GM03348 (cell line): Measurements from ENCODE around the gene EPHA2.
"Not testable (repeated sequence)": the region's sequence is repeated elsewhere in the genome, so short reads cannot be mapped to it uniquely, and the experiment has no call there.

Experiments used
- DNase-seq: peaks from one replicate; pipeline ENCODE4 v3.0.0; 2012; ENCODE audit warnings: low spot score

Gene EPHA2

DNA sequence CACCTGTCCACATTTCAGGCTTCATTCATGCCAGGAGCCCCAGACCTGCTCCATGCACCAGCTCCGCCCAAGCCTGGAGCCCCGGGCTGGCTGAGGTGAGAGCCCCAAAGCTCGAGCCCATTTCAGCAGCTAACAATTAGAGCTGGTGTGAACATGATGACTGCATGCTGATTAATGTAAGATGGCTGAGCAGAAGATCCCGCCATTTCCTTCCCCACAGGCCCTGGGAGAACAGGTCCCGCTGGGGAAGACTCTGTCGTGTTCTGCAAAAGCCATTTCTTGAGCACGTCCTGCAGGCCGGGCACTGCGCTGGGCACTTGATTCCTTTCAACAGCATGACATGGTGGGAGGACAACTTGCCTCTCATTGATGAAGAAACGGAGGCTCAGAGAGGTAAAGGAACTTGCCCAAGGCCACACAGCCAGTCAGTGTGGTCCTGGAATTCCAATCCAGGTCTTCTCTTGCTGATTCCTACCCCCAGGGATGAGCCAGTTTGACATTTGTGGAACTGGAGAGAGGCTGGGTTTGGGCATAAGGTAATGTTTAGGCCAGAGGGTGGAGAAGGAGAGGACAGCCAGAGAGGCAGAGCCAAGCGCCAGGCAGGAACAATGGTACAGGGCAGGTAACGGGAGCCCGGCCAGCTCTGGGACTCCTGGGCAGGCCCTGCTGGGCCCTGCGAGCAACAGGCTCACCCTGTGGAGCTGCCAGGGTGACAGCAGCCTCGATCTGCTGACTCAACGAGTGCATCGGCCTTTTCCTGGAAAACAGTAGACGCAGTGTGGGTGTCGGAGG, 28.1 kb upstream of the EPHA2 start:
- DNase-seq = no peak

- peak; percentile 89 for DNase-seq
Observed at GRCh38 chr1:16183179-16183578, 27.3 kb upstream of the EPHA2 start.

GRCh38 chr1:16181887-16182719, 26.2 kb upstream of the EPHA2 start:
- peak; percentile 94 for DNase-seq

GRCh38 chr1:16180291-16180824, 24.5 kb upstream of the EPHA2 start:
- DNase-seq = no peak

DNA sequence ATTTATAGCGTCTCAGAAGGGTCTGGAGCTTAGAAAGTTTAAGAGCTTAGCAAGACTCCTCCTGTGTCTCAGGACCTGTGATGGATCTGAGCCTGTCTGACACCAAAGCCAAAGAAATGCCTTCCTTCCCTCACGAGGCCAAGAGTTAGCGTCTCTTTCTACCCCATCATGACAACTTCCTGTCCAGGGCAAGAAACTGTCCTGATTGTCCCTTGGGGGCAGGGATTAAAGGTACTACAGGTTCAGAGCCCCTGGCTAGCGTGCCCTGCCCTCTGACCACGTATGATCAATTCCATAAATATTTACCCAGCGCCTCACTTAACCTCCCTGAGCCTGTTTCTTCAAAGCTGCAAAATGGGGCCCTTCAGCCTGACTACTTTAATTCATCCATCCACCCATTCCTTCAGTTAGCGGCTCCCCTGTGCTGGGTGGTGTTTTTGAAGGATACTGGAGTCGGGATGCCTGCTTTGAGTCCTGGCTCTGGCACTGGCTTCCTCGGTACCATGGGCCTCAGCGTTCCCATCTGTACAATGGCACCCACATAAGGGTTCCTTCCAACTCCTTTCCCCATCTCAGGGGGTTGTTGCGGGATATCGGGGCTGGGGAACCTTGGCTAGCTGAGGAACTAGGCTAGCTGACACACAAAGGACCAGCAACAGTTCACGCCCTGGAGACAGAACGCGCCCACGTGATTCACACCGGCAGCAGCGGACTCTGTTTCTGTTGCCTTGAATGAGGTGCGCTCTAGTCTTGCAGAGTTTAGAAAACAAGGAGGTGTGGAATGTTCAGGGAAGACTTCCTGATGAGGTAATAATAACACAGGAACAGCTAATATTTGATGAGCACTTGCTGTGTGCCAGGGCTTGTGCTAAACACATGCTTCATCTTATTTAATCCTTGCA, 23.0 kb upstream of the EPHA2 start:
- no peak for DNase-seq

- DNase-seq = no peak
Observed at GRCh38 chr1:16177306-16177705, 21.4 kb upstream of the EPHA2 start.

DNA sequence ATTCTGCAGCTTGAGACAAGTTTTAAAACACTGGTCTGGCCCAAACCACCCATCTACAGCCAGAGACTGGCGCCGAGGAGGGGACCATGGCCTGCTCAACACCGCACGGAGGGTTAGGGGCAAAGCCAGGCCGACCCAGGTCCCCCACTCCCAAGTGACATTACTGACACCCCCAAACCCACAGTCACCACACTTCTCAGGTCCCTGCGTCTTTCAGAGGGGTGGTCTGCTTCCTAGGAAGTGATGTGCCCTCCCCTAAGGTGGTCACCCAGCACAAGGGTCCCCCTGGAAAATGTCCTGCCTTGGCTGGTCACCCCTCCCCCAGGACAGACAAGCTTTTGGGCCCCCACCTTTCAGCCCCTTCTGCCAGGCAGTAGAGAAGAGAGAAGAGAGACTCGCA, 20.8 kb upstream of the EPHA2 start:
- no peak for DNase-seq

GRCh38 chr1:16175610-16176553, 20.0 kb upstream of the EPHA2 start:
- peak; percentile 93 for DNase-seq

DNA sequence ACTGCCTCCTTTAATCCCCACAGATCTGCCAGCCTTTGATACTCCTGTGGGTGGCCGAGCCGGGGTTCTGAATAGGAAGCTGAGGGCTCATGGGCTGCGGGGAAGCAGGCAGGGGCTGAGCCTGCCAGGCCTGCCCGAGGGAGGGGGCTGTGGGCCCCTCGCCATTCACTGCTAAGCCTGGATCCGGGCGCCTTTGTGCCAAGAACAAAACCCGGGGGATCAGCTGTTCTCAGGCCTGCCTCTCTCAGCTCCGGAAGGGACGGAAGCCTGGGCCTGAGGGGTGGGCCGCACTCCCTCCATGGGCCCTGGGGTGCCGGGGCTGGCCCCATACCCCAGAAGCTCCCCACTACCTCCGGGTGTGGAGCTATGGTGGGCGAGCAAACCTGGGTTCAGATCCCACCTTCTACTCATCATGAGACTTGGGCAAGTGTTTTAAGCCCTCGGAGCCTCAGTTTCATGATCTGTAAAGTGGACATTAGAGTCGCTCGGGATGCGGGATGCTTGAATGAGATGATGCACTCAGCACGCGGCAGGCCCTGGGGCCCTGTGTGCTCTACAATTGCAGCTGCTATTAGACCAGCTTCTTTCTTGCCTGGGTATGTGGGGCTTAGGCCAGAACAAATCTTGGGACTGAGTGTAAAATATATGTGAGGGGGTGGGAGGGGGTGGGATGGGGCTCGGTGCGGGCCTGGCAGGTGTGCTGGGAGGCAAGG, 19.2 kb upstream of the EPHA2 start:
- no peak for DNase-seq

DNA sequence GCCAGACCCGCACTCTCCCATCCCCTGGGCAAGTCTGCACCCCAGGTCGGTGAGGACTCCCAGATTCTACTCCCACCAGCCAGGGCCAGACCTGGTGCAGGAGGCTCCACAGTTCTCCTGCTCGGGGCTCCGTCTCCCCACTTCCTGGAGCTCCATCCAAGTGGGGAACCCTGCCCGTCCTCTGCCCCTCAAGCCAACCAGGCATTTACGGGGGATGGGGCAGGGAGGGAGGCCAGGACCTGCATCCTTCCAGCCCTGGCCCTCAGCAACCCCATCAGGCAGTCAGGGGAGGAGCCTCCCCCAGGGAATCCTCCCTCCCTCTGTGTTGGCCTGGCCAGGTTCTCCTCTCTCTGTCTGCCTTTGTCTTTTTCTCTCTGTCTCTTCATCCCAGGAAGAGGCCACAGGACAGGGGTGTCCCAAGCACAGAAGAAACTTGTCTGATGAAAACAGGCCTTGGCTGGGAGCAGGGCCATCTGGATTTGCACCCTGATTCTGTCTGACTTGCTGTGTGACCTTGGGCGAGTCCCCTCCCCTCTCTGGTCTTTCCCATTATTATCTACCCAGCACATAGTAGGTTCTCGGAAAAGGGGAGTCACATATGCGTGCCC, 18.5 kb upstream of the EPHA2 start:
- DNase-seq = no peak

DNA sequence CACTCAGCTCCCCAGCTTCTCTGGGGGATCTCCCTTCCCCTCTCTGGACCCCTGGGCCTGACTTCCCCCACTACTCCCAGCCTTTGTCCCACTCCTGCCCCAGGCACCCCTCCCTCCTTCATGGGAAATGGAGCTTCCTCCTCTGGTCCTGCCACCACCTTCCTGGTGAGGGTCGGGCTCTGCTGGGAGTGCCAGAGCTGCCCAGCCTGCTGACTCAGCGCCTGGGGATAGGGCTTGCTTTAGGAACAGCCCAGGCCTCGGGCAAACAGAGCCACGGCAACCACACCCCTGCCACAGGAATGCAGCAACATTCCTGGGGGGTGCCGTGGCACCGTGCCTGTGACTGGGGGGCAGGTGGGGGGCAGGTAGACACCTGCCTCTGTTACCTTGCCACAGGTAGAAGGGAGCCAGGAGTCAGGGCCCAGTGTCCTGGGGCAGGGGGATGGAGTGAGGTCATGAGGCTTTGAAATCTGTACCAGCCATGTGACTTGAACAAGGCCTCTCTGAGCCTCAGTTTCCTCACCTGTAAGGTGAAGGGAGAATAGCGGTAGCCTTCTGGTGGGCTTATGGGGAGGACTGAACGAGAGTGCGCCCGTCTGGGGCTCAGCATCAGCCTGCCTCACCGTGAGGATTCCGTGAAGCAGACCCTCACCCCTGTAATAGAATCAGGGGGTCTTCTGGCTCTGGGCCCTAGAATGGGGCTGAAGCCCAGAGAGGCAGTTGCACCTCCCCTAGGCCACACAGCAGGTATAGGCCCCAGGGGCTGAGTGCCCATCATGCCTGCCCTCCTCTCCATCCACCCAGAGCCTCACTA, 17.8 kb upstream of the EPHA2 start:
- peak; percentile 79 for DNase-seq

- no peak for DNase-seq
Observed at GRCh38 chr1:16172964-16173446, 17.1 kb upstream of the EPHA2 start.

GRCh38 chr1:16172218-16172830, 16.5 kb upstream of the EPHA2 start:
- no peak for DNase-seq

GRCh38 chr1:16171314-16172151, 15.7 kb upstream of the EPHA2 start:
- no peak for DNase-seq

- no peak for DNase-seq
Observed at GRCh38 chr1:16170283-16170673, 14.4 kb upstream of the EPHA2 start.

GRCh38 chr1:16168622-16169360, 12.9 kb upstream of the EPHA2 start:
- no peak for DNase-seq

- DNase-seq = not testable (repeated sequence)
Observed at GRCh38 chr1:16168144-16168495, 12.3 kb upstream of the EPHA2 start.
